HepG2 (cell line): ENCODE measurements around the gene ATP8B2. TPM values are rescaled to one million over a fixed set of nuclear protein-coding genes. Genes with fewer than 3 reads are reported as not detected.

Experiments
- ATAC-seq: fragments of 200-7000 bp; cut with Tn5 transposase; 3 replicates; pipeline ENCODE4 v1.9.1; 2020; ENCODE audit warnings: mild to moderate bottlenecking, moderate library complexity
- BruUV-seq: library from RNA; stranded (reverse); fragments of 400-500 nt; replicated peaks from 2 replicates; lab custom pipeline; 2021; lab: Mats Ljungman, UMichigan
- CTCF ChIA-PET: fragments of 300-600 bp; formaldehyde crosslinking; extraction: SDS; loops from one replicate; lab custom pipeline; 2021; ENCODE audit warnings: low total read pairs, inconsistent platforms, low intra/inter-chr PET ratio; lab: Yijun Ruan, JAX
- POLR2A ChIA-PET: fragments of 350-600 bp; sonication (Branson Sonifier 250); formaldehyde crosslinking; loops from one replicate; lab custom pipeline; 2020; ENCODE audit warnings: antibody characterized with exemption, inconsistent platforms; lab: Yijun Ruan, JAX
- DNase-seq: peaks from one replicate; pipeline ENCODE4 v3.0.0-alpha.2; 2015; ENCODE audit warnings: low spot score
- FAIRE-seq: peaks from 3 replicates; lab custom pipeline; 2011; peaks lifted over from hg19 to GRCh38; lab: Jason Lieb, UNC
- H2AFZ ChIP-seq: one replicate; pipeline ENCODE4 v1.6.1; 2011; ENCODE audit warnings: low read length, inconsistent platforms
- H3K27ac ChIP-seq: fragments of 300-600 bp; 3 replicates; pipeline ENCODE4 v1.8.0; 2011; ENCODE audit warnings: mixed run types, mild to moderate bottlenecking, mixed read lengths, low read length, inconsistent platforms; ENCODE audit not compliant: insufficient read depth; ENCODE audit errors: extremely low read length
- H3K27me3 ChIP-seq, 2 experiments: fragments of 200-600 bp in 1 of 2; 2 replicates in 1 of 2; 3 replicates in 1 of 2; pipeline versions ENCODE4 v1.6.0 to v1.8.0; 2011; ENCODE audit warnings: low read length in 2 of 2, mild to moderate bottlenecking in 2 of 2, moderate library complexity in 2 of 2, inconsistent platforms in 1 of 2; ENCODE audit not compliant: insufficient read depth in 2 of 2, control insufficient read depth in 1 of 2
- H3K36me3 ChIP-seq, 2 experiments: fragments of 200-600 bp in 1 of 2; replicated peaks in 1 of 2; 2 replicates in 1 of 2; 3 replicates in 1 of 2; pipeline versions ENCODE4 v1.5.1 to v1.8.0; 2011; ENCODE audit warnings: low read length in 2 of 2, inconsistent platforms in 1 of 2; ENCODE audit not compliant: insufficient read depth in 2 of 2, control insufficient read depth in 1 of 2
- H3K4me1 ChIP-seq: 2 replicates; pipeline ENCODE4 v1.5.1; 2012; ENCODE audit warnings: low read length, inconsistent platforms; ENCODE audit not compliant: insufficient read depth
- H3K4me2 ChIP-seq: 2 replicates; pipeline ENCODE4 v1.6.0; 2011; ENCODE audit warnings: low read depth, low read length, inconsistent platforms
- H3K4me3 ChIP-seq, 3 experiments: fragments of 200-600 bp in 1 of 3; sonication (generic), shearing (Covaris generic) in 1 of 3; replicated peaks in 1 of 3; 2 replicates each; pipeline ENCODE4 v1.5.1; 2011 to 2016; ENCODE audit warnings: low read length in 3 of 3, inconsistent platforms in 2 of 3, low read depth in 2 of 3, mild to moderate bottlenecking in 2 of 3, control low read depth in 1 of 3, mixed read lengths in 1 of 3; ENCODE audit not compliant: insufficient read depth in 1 of 3
- H3K79me2 ChIP-seq: one replicate; pipeline ENCODE4 v1.6.1; 2011; ENCODE audit warnings: low read length, inconsistent platforms; ENCODE audit not compliant: insufficient read depth
- H3K9ac ChIP-seq: 2 replicates; pipeline ENCODE4 v1.6.0; 2011; ENCODE audit warnings: mild to moderate bottlenecking, low read depth, low read length, inconsistent platforms; ENCODE audit not compliant: insufficient read depth
- H3K9me3 ChIP-seq: 2 replicates; pipeline ENCODE4 v1.5.1; 2012; ENCODE audit warnings: mild to moderate bottlenecking, low read length
- H4K20me1 ChIP-seq: 2 replicates; pipeline ENCODE4 v1.6.0; 2011; ENCODE audit warnings: inconsistent platforms, mild to moderate bottlenecking, low read length, moderate library complexity; ENCODE audit not compliant: insufficient read depth
- HNRNPK ChIP-seq: fragments of 200-400 bp; formaldehyde crosslinking; IDR thresholded peaks from 2 replicates; pipeline ENCODE4 v1.6.1; 2018; ENCODE audit warnings: low read length, low read depth, moderate library complexity, mild to moderate bottlenecking; ENCODE audit not compliant: poor library complexity, severe bottlenecking
- MAFF ChIP-seq: IDR thresholded peaks from 2 replicates; pipeline ENCODE4 v1.6.1; 2011; ENCODE audit warnings: low read depth, low read length, improper control_type of control experiment
- MAFK ChIP-seq, 2 experiments: IDR thresholded peaks in 1 of 2; conservative IDR thresholded peaks in 1 of 2; 2 replicates each; pipeline ENCODE4 v1.6.1; 2011; ENCODE audit warnings: improper control_type of control experiment in 2 of 2, low read length in 2 of 2
- RARA ChIP-seq: IDR thresholded peaks from 2 replicates; pipeline ENCODE4 v1.6.1; 2016; ENCODE audit warnings: missing genetic modification reagents, missing compliant biosample characterization
- ZNF839 ChIP-seq: sonication (generic); formaldehyde crosslinking; IDR thresholded peaks from 2 replicates; pipeline ENCODE4 v1.4.0; 2020; ENCODE audit warnings: missing genetic modification reagents, mild to moderate bottlenecking, borderline replicate concordance
- ZSCAN29 ChIP-seq: sonication (generic); formaldehyde crosslinking; conservative IDR thresholded peaks from 2 replicates; pipeline ENCODE4 v1.4.0; 2020; ENCODE audit warnings: mild to moderate bottlenecking, missing genetic modification reagents
- ZSCAN9 ChIP-seq: IDR thresholded peaks from 2 replicates; pipeline ENCODE4 v1.6.1; 2016; ENCODE audit warnings: borderline replicate concordance
- WGBS: methylation state at CpG from one replicate; pipeline ENCODE4 v1.1.6; 2017; ENCODE audit warnings: low lambda C conversion rate; 5-methylcytosine and 5-hydroxymethylcytosine counted together
- in situ Hi-C: cut with HindIII; loops from 2 replicates; pipeline ENCODE4 v1.10.0; 2017; ENCODE audit warnings: low pct_unique_long_range_greater_than_20kb; ENCODE audit not compliant: extremely low pct_ligation_motif_present
- intact Hi-C: fragments of 100-400 bp; cut with micrococcal nuclease; formaldehyde crosslinking; loops from one replicate; pipeline ENCODE4 v1.10.0; 2022; ENCODE audit not compliant: unreplicated experiment
- polyA plus RNA-seq, 8 experiments: library from polyadenylated mRNA; depleted of rRNA in 3 of 8; stranded (reverse) in 7 of 8; unstranded in 1 of 8; fragments of >200 nt; fragmentation: Illumina TruSeq in 4 of 8; extraction: Trizol in 4 of 8; gene quantifications; 2 replicates each; pipeline versions ENCODE4 v1.2.1 to v1.2.3, GENCODE V29; 2011 to 2016; ENCODE audit warnings: low read depth in 4 of 8, missing spikeins in 1 of 8, mixed read lengths in 1 of 8; ENCODE audit not compliant: insufficient read depth in 1 of 8
- total RNA-seq, 5 experiments: library from RNA; depleted of rRNA; stranded (reverse); fragments of >200 nt; fragmentation: Illumina TruSeq; extraction: Trizol; gene quantifications; 2 replicates each; pipeline ENCODE4 v1.2.3, GENCODE V29; 2016; ENCODE audit warnings: low read depth in 1 of 5
- TF ChIP-seq, protein P1 (sequence below): IDR thresholded peaks from 2 replicates; pipeline ENCODE4 v1.6.1; 2016; ENCODE audit warnings: missing genetic modification reagents, missing compliant biosample characterization
- TF ChIP-seq, protein P2 (sequence below): fragments of 450-650 bp; IDR thresholded peaks from 2 replicates; pipeline ENCODE4 v1.6.1; 2016
- TF ChIP-seq, protein P3 (sequence below): IDR thresholded peaks from 2 replicates; pipeline ENCODE4 v1.6.1; 2012; ENCODE audit warnings: inconsistent platforms

The ATP8B2 gene
- total and polyA plus RNA-seq, 2 of the 13 experiments (the other 11 are each of a cell fraction or from before 2014, with no cell fraction given), result 20.4 to 39.3 TPM

DNA sequence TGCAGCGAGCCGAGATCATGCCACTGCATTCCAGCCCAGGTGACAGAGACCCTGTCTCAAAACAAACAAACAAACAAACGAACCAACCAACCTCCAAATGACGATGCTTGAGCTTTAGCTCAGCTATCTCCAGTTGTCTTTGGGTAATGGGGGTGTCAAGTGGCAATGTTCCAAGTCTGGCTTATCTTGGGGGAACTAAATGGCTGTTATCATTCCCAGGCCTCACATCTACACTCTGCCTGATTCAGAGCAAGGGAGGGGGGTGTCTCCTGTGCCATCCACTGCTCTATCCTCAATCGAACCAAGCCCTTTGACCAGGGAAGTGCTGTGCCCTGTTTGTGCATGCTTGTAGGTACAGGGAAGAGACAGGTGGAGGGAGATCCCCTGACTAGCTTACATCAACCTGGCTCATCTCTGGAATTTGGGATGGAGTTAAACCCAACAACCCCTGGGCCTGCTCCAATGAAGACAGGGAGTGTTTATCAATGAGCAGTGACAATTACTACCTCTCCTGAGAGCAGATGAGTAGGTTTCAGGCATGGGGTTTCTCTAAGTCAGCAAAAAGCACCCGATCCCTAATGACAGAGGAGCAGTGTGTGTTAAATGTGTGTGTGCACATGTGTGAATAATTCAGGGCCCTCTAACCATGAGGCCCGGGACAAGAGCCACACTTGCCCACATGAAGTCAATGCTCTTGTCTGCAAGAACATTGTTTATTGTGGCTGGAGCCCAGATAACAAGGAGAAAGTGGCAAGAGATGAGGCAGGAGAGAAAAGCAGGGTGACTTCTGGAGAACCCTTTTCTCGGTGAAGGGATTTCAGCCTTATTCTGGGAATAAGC, 59.5 kb downstream of the ATP8B2 start:
- no peak overlapping the region for H3K9ac ChIP-seq
- no peak for ATAC-seq
- peak overlapping the region; percentile 43 for H2AFZ ChIP-seq
- H3K4me3 ChIP-seq, result peak overlapping the region in 1 of 3 experiments; percentile 51; a peak in 1 of 6 replicates
- H3K9me3 ChIP-seq, result no peaks in the 10 kb centered on the region
- no peaks in the 10 kb centered on the region for H3K36me3 ChIP-seq
- ChIA-PET POLR2A (interaction anchor here (0.8 to 2.9 kb wide), 9 partner anchors 13 to 69 kb away, joined by 3 to 48 read pairs (median 6); partner anchors contain the start of gene IL6R), CTCF (no interaction called here)
- no TSS peak for BruUV-seq
- intact Hi-C loops, result no loop called here
- H3K4me1 ChIP-seq, result peaks cover 35% of the 10 kb centered on the region
- no peak for FAIRE-seq
- in situ Hi-C loops, result no loop called here
- no peaks in the 10 kb centered on the region for H4K20me1 ChIP-seq
- DNase-seq, result no peak
- H3K79me2 ChIP-seq, result no peaks in the 10 kb centered on the region
- H3K27ac ChIP-seq, result no peak overlapping the region
- H3K4me2 ChIP-seq, result peak overlapping the region; percentile 99
- TF ChIP-seq RARA (CRISPR knock-in tag), result no peak
- TF ChIP-seq, protein P1, sequence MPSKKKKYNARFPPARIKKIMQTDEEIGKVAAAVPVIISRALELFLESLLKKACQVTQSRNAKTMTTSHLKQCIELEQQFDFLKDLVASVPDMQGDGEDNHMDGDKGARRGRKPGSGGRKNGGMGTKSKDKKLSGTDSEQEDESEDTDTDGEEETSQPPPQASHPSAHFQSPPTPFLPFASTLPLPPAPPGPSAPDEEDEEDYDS (CRISPR knock-in tag), result 0 out of 2 replicates have a peak, but pooled peaks have one; percentile 4
- no peak for TF ChIP-seq HNRNPK
- TF ChIP-seq, protein P2, sequence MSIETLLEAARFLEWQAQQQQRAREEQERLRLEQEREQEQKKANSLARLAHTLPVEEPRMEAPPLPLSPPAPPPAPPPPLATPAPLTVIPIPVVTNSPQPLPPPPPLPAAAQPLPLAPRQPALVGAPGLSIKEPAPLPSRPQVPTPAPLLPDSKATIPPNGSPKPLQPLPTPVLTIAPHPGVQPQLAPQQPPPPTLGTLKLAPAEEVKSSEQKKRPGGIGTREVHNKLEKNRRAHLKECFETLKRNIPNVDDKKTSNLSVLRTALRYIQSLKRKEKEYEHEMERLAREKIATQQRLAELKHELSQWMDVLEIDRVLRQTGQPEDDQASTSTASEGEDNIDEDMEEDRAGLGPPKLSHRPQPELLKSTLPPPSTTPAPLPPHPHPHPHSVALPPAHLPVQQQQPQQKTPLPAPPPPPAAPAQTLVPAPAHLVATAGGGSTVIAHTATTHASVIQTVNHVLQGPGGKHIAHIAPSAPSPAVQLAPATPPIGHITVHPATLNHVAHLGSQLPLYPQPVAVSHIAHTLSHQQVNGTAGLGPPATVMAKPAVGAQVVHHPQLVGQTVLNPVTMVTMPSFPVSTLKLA, result 0 out of 2 replicates have a peak, but pooled peaks have one; percentile 12
- TF ChIP-seq ZSCAN29 (CRISPR knock-in tag), result no peak
- peak; percentile 50 to 58; a peak in 3 of 4 replicates for TF ChIP-seq MAFK (conservative IDR thresholded peaks at IDR 0.05 in 1 of 2, IDR thresholded peaks at IDR 0.05 in 1 of 2; ENCODE audit: low read length in 2 of 2)
- TF ChIP-seq ZNF839, result no peak
- 0 out of 2 replicates have a peak, but pooled peaks have one; percentile 38 for TF ChIP-seq MAFF
- TF ChIP-seq ZSCAN9 (CRISPR knock-in tag), result no peak
- TF ChIP-seq, protein P3, sequence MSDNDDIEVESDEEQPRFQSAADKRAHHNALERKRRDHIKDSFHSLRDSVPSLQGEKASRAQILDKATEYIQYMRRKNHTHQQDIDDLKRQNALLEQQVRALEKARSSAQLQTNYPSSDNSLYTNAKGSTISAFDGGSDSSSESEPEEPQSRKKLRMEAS, result no peak
- TF ChIP-seq, all 625 proteins: peak for 4
- WGBS, result 36% methylated on average over 8 of the region's 8 CpGs
- no peaks in the 10 kb centered on the region for H3K27me3 ChIP-seq
